Measurements from ENCODE around the gene ZNF331.
"Not testable (repeated sequence)": the region's sequence is repeated elsewhere in the genome, so short reads cannot be mapped to it uniquely, and the experiment has no call there.

ZNF331 gene

GRCh38 chr19:53537521-53538377 lies at the start of gene ZNF331:
Gene ZNF331, plus strand, starts transcription at chr19:53538145. Its CDS starts 31,232 bp downstream, at chr19:53569377.
- Histone ChIP-seq H3K36me3 (ENCODE audit: control insufficient read depth, insufficient read depth, low read length) (peaks cover 13% of the 10 kb centered on the region), H3K4me3 (ENCODE audit: low read length) (peak within 1 kb of the TSS; percentile 66; the same call in 1 of the 2 replicates), H3K9me3 (ENCODE audit: control insufficient read depth, insufficient read depth, low read length) (no peaks in the 10 kb centered on the region), H3K27ac (ENCODE audit: low read length) (no peak within 1 kb of the TSS), H3K27me3 (ENCODE audit: control insufficient read depth, insufficient read depth, low read length) (no peaks in the 10 kb centered on the region), H3K4me1 (ENCODE audit: control insufficient read depth, insufficient read depth, low read length) (no peaks in the 10 kb centered on the region)
- DNase-seq (ENCODE audit: low read depth, low spot score), result no peak
- no CpG with 5 or more reads among the region's 81 CpGs for WGBS (ENCODE audit: insufficient coverage, insufficient read length)

DNA sequence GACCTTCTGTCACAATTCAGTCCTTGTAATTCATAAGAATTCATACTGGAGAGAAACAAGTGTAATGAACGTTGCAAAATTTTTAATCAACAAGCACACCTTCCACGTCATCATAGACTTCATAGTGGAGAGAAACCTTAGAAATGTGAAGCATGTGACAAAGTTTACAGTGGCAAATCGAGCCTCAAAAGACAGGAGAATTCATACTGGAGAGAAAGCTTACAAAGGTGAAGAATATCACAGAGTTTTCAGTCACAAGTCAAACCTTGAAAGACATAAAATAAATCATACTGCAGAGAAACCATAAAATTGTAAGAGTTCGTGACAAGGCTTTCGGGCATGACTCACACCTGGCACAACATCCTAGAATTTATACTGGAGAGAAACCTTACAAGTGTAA lies 45.8 kb upstream of the ZNF331 start:
- Histone ChIP-seq H3K9me3 (ENCODE audit: control insufficient read depth, insufficient read depth, low read length) (no peaks in the 10 kb centered on the region), H3K27ac (ENCODE audit: low read length) (no peak overlapping the region), H3K4me1 (ENCODE audit: control insufficient read depth, insufficient read depth, low read length) (no peaks in the 10 kb centered on the region), H3K36me3 (ENCODE audit: control insufficient read depth, insufficient read depth, low read length) (peaks cover 17% of the 10 kb centered on the region; the same call in 1 of the 2 replicates), H3K4me3 (ENCODE audit: low read length) (no peak overlapping the region), H3K27me3 (ENCODE audit: control insufficient read depth, insufficient read depth, low read length) (no peaks in the 10 kb centered on the region)
- no CpG with 5 or more reads among the region's 5 CpGs for WGBS (ENCODE audit: insufficient coverage, insufficient read length)
- no peak for DNase-seq (ENCODE audit: low read depth, low spot score)

- H3K4me1 ChIP-seq (ENCODE audit: control insufficient read depth, insufficient read depth, low read length); H3K27ac ChIP-seq (ENCODE audit: low read length); H3K4me3 ChIP-seq (ENCODE audit: low read length); H3K9me3 ChIP-seq (ENCODE audit: control insufficient read depth, insufficient read depth, low read length); H3K27me3 ChIP-seq (ENCODE audit: control insufficient read depth, insufficient read depth, low read length); H3K36me3 ChIP-seq (ENCODE audit: control insufficient read depth, insufficient read depth, low read length); DNase-seq (ENCODE audit: low read depth, low spot score): not testable (repeated sequence)
- WGBS (ENCODE audit: insufficient coverage, insufficient read length), result no CpG with 5 or more reads among the region's 11 CpGs
These were observed 40.5 kb upstream of the ZNF331 start for GRCh38 chr19:53497311-53498023.

DNA sequence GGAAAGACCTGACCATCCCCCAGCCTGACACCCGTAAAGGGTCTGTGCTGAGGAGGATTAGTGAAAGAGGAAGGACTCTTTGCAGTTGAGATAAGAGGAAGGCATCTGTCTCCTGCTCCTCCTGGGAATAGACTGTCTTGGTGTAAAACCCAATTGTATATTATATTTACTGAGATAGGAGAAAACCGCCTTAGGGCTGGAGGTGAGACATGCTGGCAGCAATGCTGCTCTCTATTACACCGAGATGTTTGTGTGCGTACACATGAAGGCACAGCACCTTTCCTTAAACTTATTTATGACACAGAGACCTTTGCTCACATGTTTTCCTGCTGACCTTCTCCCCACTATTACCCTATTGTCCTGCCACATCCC lies 39.9 kb upstream of the ZNF331 start:
- WGBS (ENCODE audit: insufficient coverage, insufficient read length), result no CpG with 5 or more reads among the region's 4 CpGs
- H3K4me1 ChIP-seq (ENCODE audit: control insufficient read depth, insufficient read depth, low read length); H3K4me3 ChIP-seq (ENCODE audit: low read length); H3K27me3 ChIP-seq (ENCODE audit: control insufficient read depth, insufficient read depth, low read length); H3K36me3 ChIP-seq (ENCODE audit: control insufficient read depth, insufficient read depth, low read length); DNase-seq (ENCODE audit: low read depth, low spot score); H3K27ac ChIP-seq (ENCODE audit: low read length); H3K9me3 ChIP-seq (ENCODE audit: control insufficient read depth, insufficient read depth, low read length): not testable (repeated sequence)

- not testable (repeated sequence) for H3K27me3 ChIP-seq (ENCODE audit: control insufficient read depth, insufficient read depth, low read length); H3K27ac ChIP-seq (ENCODE audit: low read length); H3K4me1 ChIP-seq (ENCODE audit: control insufficient read depth, insufficient read depth, low read length); H3K4me3 ChIP-seq (ENCODE audit: low read length); H3K9me3 ChIP-seq (ENCODE audit: control insufficient read depth, insufficient read depth, low read length); DNase-seq (ENCODE audit: low read depth, low spot score); H3K36me3 ChIP-seq (ENCODE audit: control insufficient read depth, insufficient read depth, low read length)
- no CpG with 5 or more reads among the region's 7 CpGs for WGBS (ENCODE audit: insufficient coverage, insufficient read length)
These were observed 34.8 kb upstream of the ZNF331 start for GRCh38 chr19:53503151-53503550.

GRCh38 chr19:53503671-53504364 lies 34.1 kb upstream of the ZNF331 start:
- WGBS (ENCODE audit: insufficient coverage, insufficient read length), result no CpG with 5 or more reads among the region's 14 CpGs

DNA sequence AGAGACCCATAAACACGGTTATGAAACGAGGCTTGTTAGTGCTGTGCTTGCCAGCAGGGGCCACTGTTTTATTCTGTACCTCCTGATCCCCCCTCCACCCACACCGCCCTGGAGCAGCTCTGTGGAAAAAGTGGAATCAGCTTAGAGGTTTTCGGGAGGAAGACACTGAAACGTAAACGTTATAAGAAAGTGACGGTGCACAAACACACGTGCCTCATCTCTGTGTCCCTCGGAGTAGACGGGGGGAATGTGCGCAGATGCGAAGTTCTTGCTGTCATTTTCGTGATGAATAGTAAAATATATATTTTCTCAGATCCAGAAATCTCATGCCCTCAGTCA lies 33.6 kb upstream of the ZNF331 start:
- WGBS (ENCODE audit: insufficient coverage, insufficient read length), result no CpG with 5 or more reads among the region's 13 CpGs
- H3K9me3 ChIP-seq (ENCODE audit: control insufficient read depth, insufficient read depth, low read length); H3K4me3 ChIP-seq (ENCODE audit: low read length); DNase-seq (ENCODE audit: low read depth, low spot score); H3K27me3 ChIP-seq (ENCODE audit: control insufficient read depth, insufficient read depth, low read length); H3K36me3 ChIP-seq (ENCODE audit: control insufficient read depth, insufficient read depth, low read length); H3K4me1 ChIP-seq (ENCODE audit: control insufficient read depth, insufficient read depth, low read length); H3K27ac ChIP-seq (ENCODE audit: low read length): not testable (repeated sequence)

More at GRCh38 chr19:53503671-53504364, 34.1 kb upstream of the ZNF331 start:
- peak overlapping the region; percentile 19; the same call in 1 of the 2 replicates for H3K4me3 ChIP-seq (ENCODE audit: low read length)
- not testable (repeated sequence) for H3K4me1 ChIP-seq (ENCODE audit: control insufficient read depth, insufficient read depth, low read length); H3K27me3 ChIP-seq (ENCODE audit: control insufficient read depth, insufficient read depth, low read length); H3K27ac ChIP-seq (ENCODE audit: low read length); DNase-seq (ENCODE audit: low read depth, low spot score); H3K9me3 ChIP-seq (ENCODE audit: control insufficient read depth, insufficient read depth, low read length); H3K36me3 ChIP-seq (ENCODE audit: control insufficient read depth, insufficient read depth, low read length)

- H3K27me3 ChIP-seq (ENCODE audit: control insufficient read depth, insufficient read depth, low read length), result no peaks in the 10 kb centered on the region; the same call in 1 of the 2 replicates
- no peak overlapping the region for H3K27ac ChIP-seq (ENCODE audit: low read length)
- DNase-seq (ENCODE audit: low read depth, low spot score), result no peak
- H3K9me3 ChIP-seq (ENCODE audit: control insufficient read depth, insufficient read depth, low read length), result no peaks in the 10 kb centered on the region
- no CpG with 5 or more reads among the region's 7 CpGs for WGBS (ENCODE audit: insufficient coverage, insufficient read length)
- H3K4me3 ChIP-seq (ENCODE audit: low read length), result no peak overlapping the region
- no peaks in the 10 kb centered on the region for H3K36me3 ChIP-seq (ENCODE audit: control insufficient read depth, insufficient read depth, low read length)
- H3K4me1 ChIP-seq (ENCODE audit: control insufficient read depth, insufficient read depth, low read length), result no peaks in the 10 kb centered on the region; the same call in 1 of the 2 replicates
These were observed 33.1 kb upstream of the ZNF331 start for GRCh38 chr19:53504885-53505284.

- no peaks in the 10 kb centered on the region for H3K9me3 ChIP-seq (ENCODE audit: control insufficient read depth, insufficient read depth, low read length)
- H3K36me3 ChIP-seq (ENCODE audit: control insufficient read depth, insufficient read depth, low read length), result no peaks in the 10 kb centered on the region
- H3K4me1 ChIP-seq (ENCODE audit: control insufficient read depth, insufficient read depth, low read length), result no peaks in the 10 kb centered on the region; the same call in none of the 2 replicates
- H3K4me3 ChIP-seq (ENCODE audit: low read length), result no peak overlapping the region
- no CpG with 5 or more reads among the region's 8 CpGs for WGBS (ENCODE audit: insufficient coverage, insufficient read length)
- no peak for DNase-seq (ENCODE audit: low read depth, low spot score)
- no peak overlapping the region for H3K27ac ChIP-seq (ENCODE audit: low read length)
- no peaks in the 10 kb centered on the region for H3K27me3 ChIP-seq (ENCODE audit: control insufficient read depth, insufficient read depth, low read length)
These were observed 31.2 kb upstream of the ZNF331 start for GRCh38 chr19:53506728-53507127.

All from iPS DF 6.9 (cell line).